IgD-negative memory B cell (primary cell): ENCODE data around the gene EVA1C. TPM values are rescaled to one million over a fixed set of nuclear protein-coding genes. Genes with fewer than 3 reads are reported as not detected.
A peak's percentile ranks its signal among the peaks of the same experiment; 100 is the strongest.

ENCODE experiments used
- H3K27ac Mint-ChIP-seq, 3 donors: one replicate each; pipeline ENCODE4 v1.8.0; 2020 to 2022; ENCODE audit warnings: mild to moderate bottlenecking in 3 of 3, mixed read lengths in 3 of 3, moderate library complexity in 1 of 3
- H3K27me3 Mint-ChIP-seq: one replicate; pipeline ENCODE4 v1.8.0; 2021; ENCODE audit warnings: mixed read lengths
- H3K36me3 Mint-ChIP-seq: one replicate; pipeline ENCODE4 v1.8.0; 2020; ENCODE audit warnings: mild to moderate bottlenecking, mixed read lengths
- H3K4me1 Mint-ChIP-seq, 3 donors: one replicate each; pipeline ENCODE4 v1.8.0; 2020 to 2022; ENCODE audit warnings: mixed read lengths in 3 of 3, mild to moderate bottlenecking in 1 of 3
- H3K4me3 Mint-ChIP-seq, 4 donors: one replicate each; pipeline ENCODE4 v1.8.0; 2020 to 2022; ENCODE audit warnings: mild to moderate bottlenecking in 4 of 4, mixed read lengths in 4 of 4, moderate library complexity in 3 of 4
- H3K9me3 Mint-ChIP-seq, 3 donors: one replicate each; pipeline ENCODE4 v1.8.0; 2020 to 2021; ENCODE audit warnings: mixed read lengths in 3 of 3, mild to moderate bottlenecking in 1 of 3
- polyA plus RNA-seq: library from polyadenylated mRNA; unstranded; fragments of 300-500 nt; fragmentation: Illumina TruSeq; gene quantifications from one replicate; pipeline ENCODE4 v1.2.3, GENCODE V29; 2021

EVA1C gene
- polyA plus RNA-seq, 1 donor from 2014 or later: 3.2 TPM

- Mint-ChIP-seq H3K4me3 (peak overlapping the region in 3 of 4 donors; percentile 86 to 91 (median 89)), H3K27me3 (peaks cover 35% of the 10 kb centered on the region), H3K4me1 (peaks cover 7 to 13% (median 7%) of the 10 kb centered on the region in 3 donors), H3K36me3 (no peaks in the 10 kb centered on the region), H3K27ac (peak overlapping the region in 2 of 3 donors; percentile 5 to 90), H3K9me3 (no peaks in the 10 kb centered on the region)
These were observed 1.6 kb upstream of the EVA1C start for GRCh38 chr21:32410916-32411315.

- H3K27ac Mint-ChIP-seq: peak overlapping the region; percentile 25 to 90 (median 54)
These were observed 950 bp upstream of the EVA1C start for GRCh38 chr21:32411350-32412161.

GRCh38 chr21:32413015-32413504 lies 554 bp downstream of the EVA1C start:
- H3K4me1 Mint-ChIP-seq: peaks cover 7 to 15% (median 7%) of the 10 kb centered on the region in 3 donors
- peak overlapping the region in 2 of 3 donors; percentile 33 to 72 for H3K27ac Mint-ChIP-seq
- H3K4me3 Mint-ChIP-seq: peak overlapping the region; percentile 82 to 89 (median 85)
- H3K27me3 Mint-ChIP-seq: peaks cover 37% of the 10 kb centered on the region
- no peaks in the 10 kb centered on the region for H3K36me3 Mint-ChIP-seq
- H3K9me3 Mint-ChIP-seq: no peaks in the 10 kb centered on the region

More at GRCh38 chr21:32411350-32412161, 950 bp upstream of the EVA1C start:
- Mint-ChIP-seq H3K27me3 (peaks cover 35% of the 10 kb centered on the region), H3K36me3 (no peaks in the 10 kb centered on the region), H3K4me1 (peaks cover 7 to 13% (median 7%) of the 10 kb centered on the region in 3 donors), H3K9me3 (no peaks in the 10 kb centered on the region), H3K4me3 (peak overlapping the region; percentile 86 to 95 (median 92))

- Mint-ChIP-seq H3K27ac (peak overlapping the region in 1 of 3 donors; percentile 33), H3K27me3 (peaks cover 32% of the 10 kb centered on the region), H3K4me1 (peaks cover 7 to 15% (median 7%) of the 10 kb centered on the region in 3 donors), H3K9me3 (no peaks in the 10 kb centered on the region), H3K4me3 (peak overlapping the region in 3 of 4 donors; percentile 49 to 89 (median 82)), H3K36me3 (no peaks in the 10 kb centered on the region)
These were observed 1.4 kb downstream of the EVA1C start for GRCh38 chr21:32413697-32414578.

GRCh38 chr21:32414579-32415358 lies 2.3 kb downstream of the EVA1C start:
- H3K27me3 Mint-ChIP-seq: peaks cover 32% of the 10 kb centered on the region
- no peak overlapping the region for H3K27ac Mint-ChIP-seq
- H3K9me3 Mint-ChIP-seq: no peaks in the 10 kb centered on the region
- no peak overlapping the region for H3K4me3 Mint-ChIP-seq
- peaks cover 7 to 15% (median 7%) of the 10 kb centered on the region in 3 donors for H3K4me1 Mint-ChIP-seq
- no peaks in the 10 kb centered on the region for H3K36me3 Mint-ChIP-seq

GRCh38 chr21:32415451-32416398 lies 3.2 kb downstream of the EVA1C start:
- H3K4me1 Mint-ChIP-seq: peaks cover 7 to 13% (median 7%) of the 10 kb centered on the region in 3 donors
- no peaks in the 10 kb centered on the region for H3K36me3 Mint-ChIP-seq
- peak overlapping the region in 1 of 4 donors; percentile 31 for H3K4me3 Mint-ChIP-seq
- peaks cover 28% of the 10 kb centered on the region for H3K27me3 Mint-ChIP-seq
- no peak overlapping the region for H3K27ac Mint-ChIP-seq
- H3K9me3 Mint-ChIP-seq: no peaks in the 10 kb centered on the region

- peaks cover 3 to 5% (median 5%) of the 10 kb centered on the region in 3 donors for H3K9me3 Mint-ChIP-seq
- peaks cover 20% of the 10 kb centered on the region for H3K27me3 Mint-ChIP-seq
- no peak overlapping the region for H3K27ac Mint-ChIP-seq
- peaks cover 2 to 7% (median 7%) of the 10 kb centered on the region in 3 donors for H3K4me1 Mint-ChIP-seq
- H3K4me3 Mint-ChIP-seq: no peak overlapping the region
- H3K36me3 Mint-ChIP-seq: no peaks in the 10 kb centered on the region
These were observed 5.6 kb downstream of the EVA1C start for GRCh38 chr21:32418146-32418545.

GRCh38 chr21:32422064-32422463 lies 9.6 kb downstream of the EVA1C start:
- peaks cover 3 to 5% (median 5%) of the 10 kb centered on the region in 3 donors for H3K9me3 Mint-ChIP-seq
- H3K36me3 Mint-ChIP-seq: no peaks in the 10 kb centered on the region
- no peak overlapping the region for H3K4me3 Mint-ChIP-seq
- peaks cover 0 to 3% (median 0%) of the 10 kb centered on the region in 3 donors for H3K4me1 Mint-ChIP-seq
- no peak overlapping the region for H3K27ac Mint-ChIP-seq
- H3K27me3 Mint-ChIP-seq: peaks cover 2% of the 10 kb centered on the region

GRCh38 chr21:32423320-32424190 lies 11.0 kb downstream of the EVA1C start:
- Mint-ChIP-seq H3K4me1 (peaks cover 0 to 2% (median 0%) of the 10 kb centered on the region in 3 donors), H3K27ac (no peak overlapping the region), H3K27me3 (peaks cover 2% of the 10 kb centered on the region), H3K36me3 (no peaks in the 10 kb centered on the region), H3K4me3 (no peak overlapping the region), H3K9me3 (peaks cover 3 to 5% (median 5%) of the 10 kb centered on the region in 3 donors)

- Mint-ChIP-seq H3K27me3 (peaks cover 2% of the 10 kb centered on the region), H3K9me3 (peaks cover 3 to 5% (median 5%) of the 10 kb centered on the region in 3 donors), H3K36me3 (no peaks in the 10 kb centered on the region), H3K4me1 (peaks cover 0 to 2% (median 0%) of the 10 kb centered on the region in 3 donors), H3K27ac (no peak overlapping the region), H3K4me3 (no peak overlapping the region)
These were observed 11.7 kb downstream of the EVA1C start for GRCh38 chr21:32424191-32424535.

GRCh38 chr21:32424674-32425073 lies 12.2 kb downstream of the EVA1C start:
- peaks cover 2% of the 10 kb centered on the region for H3K27me3 Mint-ChIP-seq
- H3K4me3 Mint-ChIP-seq: no peak overlapping the region
- H3K9me3 Mint-ChIP-seq: peaks cover 3 to 5% (median 5%) of the 10 kb centered on the region in 3 donors
- H3K4me1 Mint-ChIP-seq: peaks cover 0 to 2% (median 0%) of the 10 kb centered on the region in 3 donors
- no peak overlapping the region for H3K27ac Mint-ChIP-seq
- no peaks in the 10 kb centered on the region for H3K36me3 Mint-ChIP-seq

- Mint-ChIP-seq H3K27ac (no peak overlapping the region), H3K36me3 (no peaks in the 10 kb centered on the region), H3K4me1 (peaks cover 0 to 2% (median 0%) of the 10 kb centered on the region in 3 donors), H3K4me3 (no peak overlapping the region), H3K27me3 (peaks cover 4% of the 10 kb centered on the region), H3K9me3 (peaks cover 3 to 5% (median 5%) of the 10 kb centered on the region in 3 donors)
These were observed 13.1 kb downstream of the EVA1C start for GRCh38 chr21:32425628-32426027.
